Naive thymus-derived CD4-positive, alpha-beta T cell (primary cell): ENCODE results near the gene MYL6. TPM values are rescaled to one million over a fixed set of nuclear protein-coding genes. Genes with fewer than 3 reads are reported as not detected.

Experiments
- ATAC-seq: fragments of 150-1000 bp; cut with Tn5 transposase; 2 replicates; pipeline ENCODE4 v1.10.0; 2021; ENCODE audit warnings: mild to moderate bottlenecking, moderate library complexity
- CTCF ChIA-PET: fragments of 350-600 bp; sonication (Branson Sonifier 250); formaldehyde crosslinking; loops from one replicate; lab custom pipeline; 2021; ENCODE audit warnings: antibody characterized with exemption; lab: Charles Lee
- POLR2A ChIA-PET: fragments of 350-600 bp; sonication (Branson Sonifier 250); formaldehyde crosslinking; loops from one replicate; lab custom pipeline; 2021; ENCODE audit warnings: antibody characterized with exemption, inconsistent platforms; lab: Charles Lee
- DNase-seq, 9 donors: peaks; one replicate each; pipeline versions ENCODE4 v3.0.0 to v3.0.0-alpha.2; 2020 to 2022; ENCODE audit warnings: mixed read lengths in 1 of 9
- H3K27ac ChIP-seq: one replicate; pipeline ENCODE4 v1.7.0; 2013; ENCODE audit warnings: mild to moderate bottlenecking, low read depth, low read length, moderate library complexity
- H3K27me3 ChIP-seq, 2 donors: one replicate each; pipeline ENCODE4 v1.7.0; 2013; ENCODE audit warnings: low read length in 2 of 2, mild to moderate bottlenecking in 2 of 2, moderate library complexity in 2 of 2; ENCODE audit not compliant: control insufficient read depth in 2 of 2, insufficient read depth in 2 of 2
- H3K36me3 ChIP-seq, 3 experiments: 1 replicate in 2 of 3; 2 replicates in 1 of 3; pipeline ENCODE4 v1.7.0; 2013; ENCODE audit warnings: low read length in 3 of 3, mild to moderate bottlenecking in 3 of 3, moderate library complexity in 1 of 3; ENCODE audit not compliant: insufficient read depth in 3 of 3, control insufficient read depth in 2 of 3
- H3K4me1 ChIP-seq, 2 donors: one replicate each; pipeline ENCODE4 v1.7.0; 2013; ENCODE audit warnings: low read length in 2 of 2, mild to moderate bottlenecking in 2 of 2, moderate library complexity in 1 of 2; ENCODE audit not compliant: control insufficient read depth in 2 of 2, insufficient read depth in 2 of 2
- H3K4me3 ChIP-seq: 2 replicates; pipeline ENCODE4 v1.7.0; 2013; ENCODE audit warnings: mild to moderate bottlenecking, low read length
- H3K9me3 ChIP-seq, 3 experiments: 1 replicate in 2 of 3; 2 replicates in 1 of 3; pipeline ENCODE4 v1.7.0; 2013; ENCODE audit warnings: low read length in 3 of 3; ENCODE audit not compliant: control insufficient read depth in 2 of 3
- H3K27ac Mint-ChIP-seq, 9 donors: one replicate each; pipeline ENCODE4 v1.8.0; 2020 to 2022; ENCODE audit warnings: mixed read lengths in 9 of 9, mild to moderate bottlenecking in 8 of 9, moderate library complexity in 5 of 9, inconsistent platforms in 2 of 9
- H3K27me3 Mint-ChIP-seq, 5 donors: one replicate each; pipeline ENCODE4 v1.8.0; 2021 to 2022; ENCODE audit warnings: mixed read lengths in 5 of 5, mild to moderate bottlenecking in 1 of 5
- H3K36me3 Mint-ChIP-seq, 5 donors: one replicate each; pipeline ENCODE4 v1.8.0; 2020 to 2022; ENCODE audit warnings: mixed read lengths in 5 of 5, mild to moderate bottlenecking in 3 of 5, inconsistent platforms in 1 of 5
- H3K4me1 Mint-ChIP-seq, 7 donors: one replicate each; pipeline ENCODE4 v1.8.0; 2020 to 2022; ENCODE audit warnings: mixed read lengths in 7 of 7, mild to moderate bottlenecking in 3 of 7, inconsistent platforms in 1 of 7
- H3K4me3 Mint-ChIP-seq, 10 donors: one replicate each; pipeline ENCODE4 v1.8.0; 2020 to 2022; ENCODE audit warnings: mild to moderate bottlenecking in 10 of 10, mixed read lengths in 10 of 10, moderate library complexity in 6 of 10, inconsistent platforms in 2 of 10
- H3K9me3 Mint-ChIP-seq, 11 donors: one replicate each; pipeline ENCODE4 v1.8.0; 2020 to 2022; ENCODE audit warnings: mixed read lengths in 11 of 11, mild to moderate bottlenecking in 4 of 11, inconsistent platforms in 1 of 11, moderate library complexity in 1 of 11
- intact Hi-C, 2 donors: fragments of 100-400 bp; cut with micrococcal nuclease; formaldehyde crosslinking; loops; one replicate each; pipeline ENCODE4 v1.15.1; 2023
- polyA plus RNA-seq, 2 donors: library from polyadenylated mRNA; unstranded; fragments of 300-500 nt; fragmentation: Illumina TruSeq; gene quantifications; one replicate each; pipeline ENCODE4 v1.2.3, GENCODE V29; 2021
- total RNA-seq, 6 experiments: library from RNA in 5 of 6; stranded (reverse) in 5 of 6; gene quantifications; 1 replicate in 5 of 6; 2 replicates in 1 of 6; pipeline ENCODE4 v1.2.3 and lab custom pipeline; 2021 to 2026

MYL6 gene
- total and polyA plus RNA-seq, 7 experiments from 2014 or later = 428 to 2,144 (median 805) TPM

DNA sequence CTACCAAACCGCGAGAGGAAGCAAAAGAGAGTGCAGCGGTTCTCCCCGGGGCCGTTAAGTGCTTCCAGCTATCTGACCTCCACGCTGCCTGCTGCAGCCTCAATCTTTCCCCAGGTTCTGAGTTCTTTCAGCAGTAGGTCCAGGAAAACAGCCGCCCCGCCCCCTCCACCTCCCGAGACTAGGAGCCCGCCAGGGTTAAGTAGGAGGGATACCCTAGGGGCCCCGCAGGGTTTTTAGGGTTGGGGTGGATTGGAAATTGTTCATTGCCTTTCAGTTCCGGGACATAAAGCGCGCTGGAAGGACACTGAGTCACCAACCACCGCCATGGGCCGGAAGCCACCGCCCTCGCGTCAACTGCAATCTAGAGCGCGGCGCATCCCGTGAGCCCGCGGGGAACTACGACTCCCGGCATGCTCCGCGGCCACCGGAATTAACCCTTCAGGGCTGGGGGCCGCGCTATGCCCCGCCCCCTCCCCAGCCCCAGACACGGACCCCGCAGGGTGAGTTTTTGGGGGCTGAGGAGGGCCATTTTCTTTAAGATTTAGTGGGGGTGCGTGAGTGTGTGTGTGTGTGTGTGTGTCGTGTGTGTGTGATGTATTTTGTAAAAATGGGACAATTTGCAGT, 5.9 kb upstream of the MYL6 start, which contains the start of gene MYL6B:
Gene MYL6B, plus strand, starts transcription at position 456 of the 624 bp plus-strand sequence. CDS start 1,332 bp downstream, outside the sequence.
- Histone ChIP-seq H3K4me3 (peak within 1 kb of the TSS; percentile 86), H3K4me1 (peaks cover 19 to 23% of the 10 kb centered on the region in 2 donors), H3K27ac (peak within 1 kb of the TSS; percentile 80), H3K9me3 (no peaks in the 10 kb centered on the region), H3K36me3 (peaks cover 0 to 4% (median 0%) of the 10 kb centered on the region in 3 experiments), H3K27me3 (no peaks in the 10 kb centered on the region)
- DNase-seq (peak; percentile 79 to 94 (median 87)), ATAC-seq (peak; percentile 98)
- POLR2A ChIA-PET = interaction anchor here (0.7 to 5.3 kb wide), 17 partner anchors 9 to 114 kb away, joined by 3 to 30 read pairs (median 7); partner anchors contain the start of genes ESYT1, PA2G4, RNF41 and RPL41
- CTCF ChIA-PET = interaction anchor here (0.9 to 1.5 kb wide), 8 partner anchors 9 to 37 kb away, joined by 3 to 7 read pairs (median 4); partner anchors contain the start of genes ESYT1 and SMARCC2
- H3K27ac Mint-ChIP-seq = peak within 1 kb of the TSS; percentile 84 to 99 (median 97)
- intact Hi-C loops = loop anchor here (1.0 to 5.0 kb wide), 13 partner anchors 8 to 1695 kb away; partner anchors contain the start of genes ZC3H10 (in 2 of the 2), CS (in 1 of the 2), CTDSP2 (in 1 of the 2) and ESYT1 (in 1 of the 2)
- no peaks in the 10 kb centered on the region for H3K27me3 Mint-ChIP-seq
- H3K4me3 Mint-ChIP-seq = peak within 1 kb of the TSS; percentile 80 to 96 (median 92)
- peaks cover 15 to 53% (median 36%) of the 10 kb centered on the region in 7 donors for H3K4me1 Mint-ChIP-seq
- H3K9me3 Mint-ChIP-seq = no peaks in the 10 kb centered on the region
- H3K36me3 Mint-ChIP-seq = peaks cover 0 to 16% (median 0%) of the 10 kb centered on the region in 5 donors

DNA sequence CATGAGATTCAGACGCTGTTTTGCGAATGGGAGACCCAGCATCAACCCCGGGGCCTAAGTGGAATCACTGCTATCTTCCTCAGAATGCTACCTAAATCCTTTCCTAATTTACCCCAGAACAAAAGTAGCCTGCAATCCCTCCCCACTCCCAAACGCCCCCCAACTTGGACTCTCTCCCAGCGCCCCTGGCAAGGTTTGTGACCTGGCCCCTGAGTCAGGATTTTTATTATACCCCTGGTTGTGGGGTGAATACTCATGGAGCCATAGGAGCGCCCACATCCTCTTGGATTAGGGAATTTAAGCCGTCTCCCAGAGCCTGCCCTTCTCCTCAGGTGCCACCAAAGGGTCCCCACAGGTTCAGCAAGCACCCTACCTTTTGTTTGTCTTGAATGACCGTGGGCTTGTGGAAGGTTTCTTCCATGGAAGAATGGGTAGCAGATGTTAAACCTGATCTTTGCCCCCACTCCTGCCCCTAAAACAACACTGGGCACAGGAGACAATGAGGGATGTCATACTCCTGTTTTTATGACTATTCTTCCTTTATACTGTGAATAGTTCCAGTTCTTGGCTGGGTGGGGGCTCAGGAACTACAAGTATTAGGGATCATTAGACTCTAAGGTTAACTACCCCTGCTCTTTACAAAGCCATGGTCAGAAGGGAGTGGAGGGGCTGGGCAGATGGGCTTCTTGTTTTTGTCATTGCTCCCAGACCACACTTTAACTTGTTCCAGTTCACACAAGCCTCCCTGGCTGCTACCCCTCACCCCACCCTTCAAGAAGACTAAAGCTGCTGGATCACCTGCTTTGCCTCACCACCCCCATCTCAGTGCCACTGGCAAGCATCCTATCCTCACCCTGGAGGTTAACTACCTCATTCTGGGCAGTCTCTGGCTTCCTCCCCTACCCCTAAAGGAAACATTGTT, 5.1 kb upstream of the MYL6 start:
- H3K27me3 ChIP-seq = no peaks in the 10 kb centered on the region
- H3K27ac Mint-ChIP-seq = peak overlapping the region; percentile 84 to 99 (median 97)
- intact Hi-C loops = loop anchor here (1.0 to 5.0 kb wide), 13 partner anchors 7 to 1694 kb away; partner anchors contain the start of genes ZC3H10 (in 2 of the 2), CS (in 1 of the 2), CTDSP2 (in 1 of the 2) and ESYT1 (in 1 of the 2)
- no peaks in the 10 kb centered on the region for H3K27me3 Mint-ChIP-seq
- peaks cover 0 to 4% (median 0%) of the 10 kb centered on the region in 3 experiments for H3K36me3 ChIP-seq
- H3K9me3 ChIP-seq = no peaks in the 10 kb centered on the region
- H3K4me1 Mint-ChIP-seq = peaks cover 17 to 57% (median 42%) of the 10 kb centered on the region in 7 donors
- H3K4me1 ChIP-seq = peaks cover 25 to 26% of the 10 kb centered on the region in 2 donors
- peak overlapping the region; percentile 86 for H3K4me3 ChIP-seq
- H3K9me3 Mint-ChIP-seq = no peaks in the 10 kb centered on the region
- H3K36me3 Mint-ChIP-seq = peaks cover 0 to 19% (median 0%) of the 10 kb centered on the region in 5 donors
- peak overlapping the region; percentile 80 to 96 (median 92) for H3K4me3 Mint-ChIP-seq
- peak overlapping the region; percentile 80 for H3K27ac ChIP-seq
- CTCF ChIA-PET = no interaction called here
- DNase-seq (no peak), ATAC-seq (no peak)
- POLR2A ChIA-PET = interaction anchor here (0.7 to 12.7 kb wide), 4 partner anchors 25 to 41 kb away, joined by 3 to 161 read pairs (median 16); partner anchors contain the start of genes ESYT1 and SMARCC2

DNA sequence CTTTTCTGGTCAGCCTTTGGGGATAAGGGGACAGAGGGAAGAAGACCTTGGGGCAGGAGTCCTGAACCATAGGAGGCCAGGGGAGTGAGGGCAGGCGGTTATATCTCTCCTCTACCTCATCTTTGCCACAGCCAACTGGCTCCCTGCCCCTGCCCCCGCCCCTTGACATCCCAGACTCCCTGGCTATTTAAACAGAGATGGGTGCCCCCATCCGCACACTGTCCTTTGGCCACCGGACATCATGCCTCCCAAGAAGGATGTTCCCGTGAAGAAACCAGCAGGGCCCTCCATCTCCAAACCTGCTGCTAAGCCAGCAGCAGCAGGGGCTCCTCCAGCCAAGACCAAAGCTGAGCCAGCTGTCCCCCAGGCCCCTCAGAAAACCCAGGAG, 4.5 kb upstream of the MYL6 start:
- ATAC-seq (no peak), DNase-seq (no peak)
- Mint-ChIP-seq H3K27me3 (no peaks in the 10 kb centered on the region), H3K27ac (peak overlapping the region in 2 of 9 donors; percentile 70 to 71), H3K4me3 (peak overlapping the region in 5 of 10 donors; percentile 68 to 96 (median 91)), H3K36me3 (peaks cover 0 to 23% (median 0%) of the 10 kb centered on the region in 5 donors), H3K4me1 (peaks cover 18 to 57% (median 42%) of the 10 kb centered on the region in 7 donors), H3K9me3 (no peaks in the 10 kb centered on the region)
- intact Hi-C loops = loop anchor here (5.0 kb wide), 3 partner anchors 69 to 1694 kb away; partner anchors contain the start of genes CTDSP2 (in 1 of the 2), NABP2 (in 1 of the 2), PYM1 (in 1 of the 2) and RNF41 (in 1 of the 2)
- ChIA-PET CTCF (no interaction called here), POLR2A (interaction anchor here (0.7 to 12.7 kb wide), 5 partner anchors 16 to 41 kb away, joined by 3 to 161 read pairs (median 3); partner anchors contain the start of genes ESYT1 and SMARCC2)
- Histone ChIP-seq H3K4me3 (no peak overlapping the region), H3K9me3 (no peaks in the 10 kb centered on the region), H3K36me3 (peaks cover 0 to 7% (median 0%) of the 10 kb centered on the region in 3 experiments), H3K27ac (no peak overlapping the region), H3K4me1 (peaks cover 25 to 26% of the 10 kb centered on the region in 2 donors), H3K27me3 (no peaks in the 10 kb centered on the region)

DNA sequence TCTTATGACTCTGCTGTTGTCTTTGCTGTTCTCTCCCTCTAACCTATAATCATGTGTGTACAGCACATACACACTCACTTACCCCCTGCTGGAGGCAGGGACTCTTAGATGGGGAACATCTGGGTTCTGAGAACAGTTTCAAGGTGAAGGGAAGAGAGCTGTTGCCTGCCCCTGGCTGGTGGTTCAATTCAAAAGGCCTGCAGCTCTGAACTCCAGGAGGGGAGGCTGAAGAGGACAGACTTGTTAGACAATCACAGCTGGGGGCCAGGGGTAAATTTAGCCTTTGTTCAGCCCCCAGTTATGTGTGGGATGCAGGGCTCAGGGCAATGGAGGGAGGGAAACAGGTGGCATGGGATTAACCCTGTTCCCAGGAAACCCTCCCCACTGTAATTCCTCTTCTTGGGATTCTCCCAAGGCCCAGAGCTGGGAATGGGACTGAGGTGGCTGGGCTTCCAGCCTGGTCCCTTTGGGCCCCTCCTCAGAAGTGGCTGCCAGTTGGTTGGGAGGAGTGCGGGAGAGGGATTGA, 3.9 kb upstream of the MYL6 start:
- Histone ChIP-seq H3K27ac (no peak overlapping the region), H3K4me1 (peaks cover 25 to 26% of the 10 kb centered on the region in 2 donors), H3K9me3 (no peaks in the 10 kb centered on the region), H3K36me3 (peaks cover 0 to 7% (median 0%) of the 10 kb centered on the region in 3 experiments), H3K4me3 (no peak overlapping the region), H3K27me3 (no peaks in the 10 kb centered on the region)
- peak overlapping the region in 2 of 10 donors; percentile 32 to 68 for H3K4me3 Mint-ChIP-seq
- DNase-seq = no peak
- no peaks in the 10 kb centered on the region for H3K9me3 Mint-ChIP-seq
- intact Hi-C loops = loop anchor here (5.0 kb wide), 3 partner anchors 68 to 1693 kb away; partner anchors contain the start of genes CTDSP2 (in 1 of the 2), NABP2 (in 1 of the 2), PYM1 (in 1 of the 2) and RNF41 (in 1 of the 2)
- H3K27ac Mint-ChIP-seq = peak overlapping the region in 1 of 9 donors; percentile 51
- ChIA-PET CTCF (interaction anchor here (0.6 kb wide), 1 partner anchor 198 kb away, joined by 4 read pairs; no protein-coding TSS in a partner anchor), POLR2A (interaction anchor here (1.0 to 12.7 kb wide), 6 partner anchors 16 to 50 kb away, joined by 3 to 161 read pairs (median 4); partner anchors contain the start of genes ESYT1, PA2G4 and SMARCC2)
- no peaks in the 10 kb centered on the region for H3K27me3 Mint-ChIP-seq
- H3K36me3 Mint-ChIP-seq = peaks cover 0 to 29% (median 0%) of the 10 kb centered on the region in 5 donors
- peaks cover 24 to 63% (median 48%) of the 10 kb centered on the region in 7 donors for H3K4me1 Mint-ChIP-seq
- no peak for ATAC-seq

DNA sequence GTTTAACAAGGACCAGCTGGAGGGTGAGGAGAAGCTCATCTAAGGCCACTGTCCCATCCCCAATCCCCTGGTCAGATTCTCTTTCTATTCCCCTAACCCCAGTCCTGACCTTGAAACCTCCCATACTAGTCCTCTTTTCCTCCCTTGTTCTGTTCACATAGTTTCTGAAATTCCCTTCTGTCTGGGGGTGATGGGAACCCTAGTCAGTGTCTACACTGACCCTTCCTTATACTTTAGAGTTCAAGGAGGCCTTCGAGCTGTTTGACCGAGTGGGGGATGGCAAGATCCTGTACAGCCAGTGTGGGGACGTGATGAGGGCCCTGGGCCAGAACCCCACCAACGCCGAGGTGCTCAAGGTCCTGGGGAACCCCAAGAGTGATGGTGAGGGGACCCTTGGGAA, 3.3 kb upstream of the MYL6 start:
- intact Hi-C loops = loop anchor here (5.0 kb wide), 4 partner anchors 67 to 1692 kb away; partner anchors contain the start of genes CTDSP2 (in 1 of the 2), NABP2 (in 1 of the 2), PYM1 (in 1 of the 2) and RAB5B (in 1 of the 2)
- peaks cover 29 to 64% (median 54%) of the 10 kb centered on the region in 7 donors for H3K4me1 Mint-ChIP-seq
- POLR2A ChIA-PET = interaction anchor here (0.5 to 12.7 kb wide), 9 partner anchors 10 to 139 kb away, joined by 3 to 161 read pairs (median 4); partner anchors contain the start of genes ESYT1, PA2G4 and SMARCC2

More for the DNA sequence above, 3.3 kb upstream of the MYL6 start:
- no peaks in the 10 kb centered on the region for H3K27me3 Mint-ChIP-seq
- peak overlapping the region in 2 of 9 donors; percentile 10 to 31 for H3K27ac Mint-ChIP-seq
- ATAC-seq = no peak
- H3K4me3 Mint-ChIP-seq = peak overlapping the region in 2 of 10 donors; percentile 32 to 56
- Histone ChIP-seq H3K27me3 (no peaks in the 10 kb centered on the region), H3K36me3 (peaks cover 0 to 7% (median 0%) of the 10 kb centered on the region in 3 experiments), H3K4me3 (no peak overlapping the region), H3K9me3 (no peaks in the 10 kb centered on the region), H3K27ac (no peak overlapping the region), H3K4me1 (peaks cover 29 to 31% of the 10 kb centered on the region in 2 donors)
- DNase-seq = no peak
- CTCF ChIA-PET = interaction anchor here (0.6 kb wide), 1 partner anchor 199 kb away, joined by 4 read pairs; no protein-coding TSS in a partner anchor
- peaks cover 0 to 31% (median under 1%) of the 10 kb centered on the region in 5 donors for H3K36me3 Mint-ChIP-seq
- H3K9me3 Mint-ChIP-seq = no peaks in the 10 kb centered on the region
